ENCODE results near the gene TMC2. TPM values are rescaled to one million over a fixed set of nuclear protein-coding genes. Genes with fewer than 3 reads are reported as not detected.

The TMC2 gene
- polyA plus RNA-seq, 3 donors = not detected

DNA sequence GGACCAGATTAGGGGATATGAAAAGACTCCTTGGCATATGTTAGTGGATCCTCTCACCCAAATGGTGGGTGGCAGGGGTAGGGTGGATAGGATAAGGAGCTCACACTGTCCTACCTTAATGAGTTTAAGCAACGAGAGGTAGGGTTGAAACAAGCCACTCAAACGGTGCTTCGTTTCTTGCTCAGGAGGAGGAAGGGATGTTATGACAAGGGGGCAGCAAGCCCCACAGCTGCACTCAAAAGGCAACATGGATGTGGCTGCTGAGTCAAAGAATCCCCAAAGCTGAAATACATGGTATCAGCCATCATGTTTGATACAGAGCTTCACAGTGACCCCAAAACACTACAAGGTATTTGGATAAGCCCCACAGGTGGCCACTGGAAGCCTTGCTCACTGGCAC lies 136.1 kb downstream of the TMC2 start:
- Histone ChIP-seq H4K20me1 (ENCODE audit: insufficient read depth, low read length) (no peaks in the 10 kb centered on the region), H3K27me3 (ENCODE audit: control insufficient read depth in 2 of 2, insufficient read depth in 2 of 2, low read length in 2 of 2) (peaks cover 0 to 2% of the 10 kb centered on the region in 2 donors), H2AFZ (ENCODE audit: insufficient read depth, low read depth, low read length, poor library complexity, severe bottlenecking) (no peak overlapping the region), H3K9me3 (replicated peaks in 1 of 2; ENCODE audit: control insufficient read depth in 1 of 2, insufficient read depth in 1 of 2, low read length in 2 of 2) (no peaks in the 10 kb centered on the region), H3K79me2 (ENCODE audit: insufficient read depth, low read length) (no peaks in the 10 kb centered on the region), H3K27ac (ENCODE audit: low read depth in 1 of 2, low read length in 2 of 2) (no peak overlapping the region), H3K4me3 (replicated peaks in 1 of 3; ENCODE audit: low read depth in 2 of 3, low read length in 3 of 3) (no peak overlapping the region), H3K36me3 (replicated peaks in 1 of 2; ENCODE audit: control insufficient read depth in 1 of 2, insufficient read depth in 2 of 2, low read length in 2 of 2) (no peaks in the 10 kb centered on the region), H3K4me1 (ENCODE audit: control insufficient read depth in 1 of 2, insufficient read depth in 2 of 2, low read length in 2 of 2) (no peaks in the 10 kb centered on the region), H3K4me2 (replicated peaks; ENCODE audit: extremely low read depth, low read length, poor library complexity, severe bottlenecking) (no peak overlapping the region), H3K9ac (ENCODE audit: insufficient read depth, low read length, poor library complexity, severe bottlenecking) (no peak overlapping the region)
- Mint-ChIP-seq H3K27me3 (ENCODE audit: low read depth in 3 of 3) (peaks cover 6 to 18% (median 8%) of the 10 kb centered on the region in 3 donors), H3K4me3 (no peak overlapping the region), H3K27ac (no peak overlapping the region), H3K36me3 (no peaks in the 10 kb centered on the region), H3K9me3 (no peaks in the 10 kb centered on the region), H3K4me1 (no peaks in the 10 kb centered on the region)
- DNase-seq = no peak
- no CpG with 5 or more reads among the region's 3 CpGs for WGBS (ENCODE audit: insufficient coverage)
- TF ChIP-seq CTCF (IDR thresholded peaks at IDR 0.05) = no peak
- intact Hi-C loops (cut with micrococcal nuclease) = no loop called here

DNA sequence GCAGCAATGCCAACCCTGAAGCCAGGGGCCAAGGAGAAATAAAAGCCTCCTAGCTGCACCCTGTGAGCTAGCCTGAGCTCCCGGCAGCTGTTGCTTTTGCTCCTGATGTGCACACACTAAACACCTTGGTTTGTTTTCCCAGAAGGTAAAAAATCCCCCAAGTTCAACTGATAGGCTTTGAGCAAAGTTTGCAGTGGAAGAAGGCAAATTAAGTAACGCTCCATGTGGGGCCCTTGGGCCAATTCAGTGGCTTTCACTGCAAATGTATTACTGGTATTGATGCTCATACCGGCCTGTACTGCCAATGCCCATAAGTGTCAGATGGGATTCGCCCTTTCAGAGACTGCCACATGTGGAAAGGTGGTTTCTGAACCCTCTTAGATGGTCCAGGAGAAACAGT lies 137.1 kb downstream of the TMC2 start:
- Histone ChIP-seq H2AFZ (ENCODE audit: insufficient read depth, low read depth, low read length, poor library complexity, severe bottlenecking) (no peak overlapping the region), H3K4me3 (replicated peaks in 1 of 3; ENCODE audit: low read depth in 2 of 3, low read length in 3 of 3) (no peak overlapping the region), H3K9ac (ENCODE audit: insufficient read depth, low read length, poor library complexity, severe bottlenecking) (no peak overlapping the region), H3K27me3 (ENCODE audit: control insufficient read depth in 2 of 2, insufficient read depth in 2 of 2, low read length in 2 of 2) (no peaks in the 10 kb centered on the region), H4K20me1 (ENCODE audit: insufficient read depth, low read length) (no peaks in the 10 kb centered on the region), H3K4me1 (ENCODE audit: control insufficient read depth in 1 of 2, insufficient read depth in 2 of 2, low read length in 2 of 2) (no peaks in the 10 kb centered on the region), H3K9me3 (replicated peaks in 1 of 2; ENCODE audit: control insufficient read depth in 1 of 2, insufficient read depth in 1 of 2, low read length in 2 of 2) (no peaks in the 10 kb centered on the region), H3K79me2 (ENCODE audit: insufficient read depth, low read length) (no peaks in the 10 kb centered on the region), H3K27ac (ENCODE audit: low read depth in 1 of 2, low read length in 2 of 2) (no peak overlapping the region), H3K4me2 (replicated peaks; ENCODE audit: extremely low read depth, low read length, poor library complexity, severe bottlenecking) (no peak overlapping the region), H3K36me3 (replicated peaks in 1 of 2; ENCODE audit: control insufficient read depth in 1 of 2, insufficient read depth in 2 of 2, low read length in 2 of 2) (no peaks in the 10 kb centered on the region)
- no peak overlapping the region for H3K4me3 Mint-ChIP-seq
- TF ChIP-seq CTCF (IDR thresholded peaks at IDR 0.05) = no peak
- 84% methylated on average over 4 of the region's 4 CpGs for WGBS (ENCODE audit: insufficient coverage)
- no peaks in the 10 kb centered on the region for H3K36me3 Mint-ChIP-seq
- H3K9me3 Mint-ChIP-seq = no peaks in the 10 kb centered on the region
- H3K27me3 Mint-ChIP-seq (ENCODE audit: low read depth in 3 of 3) = peaks cover 4 to 18% (median 6%) of the 10 kb centered on the region in 3 donors
- no peaks in the 10 kb centered on the region for H3K4me1 Mint-ChIP-seq
- intact Hi-C loops (cut with micrococcal nuclease) = no loop called here
- no peak for DNase-seq
- H3K27ac Mint-ChIP-seq = peak overlapping the region in 1 of 7 donors; percentile 50
